ENCODE measurements around the gene AURKB. TPM values are rescaled to one million over a fixed set of nuclear protein-coding genes. Genes with fewer than 3 reads are reported as not detected.

AURKB gene
- total and polyA plus RNA-seq, 10 of the 15 experiments (the other 5 are each of a cell fraction or from before 2014, with no cell fraction given): 52.7 to 209 (median 128) TPM

- peak; percentile 73; the same call in 1 of the 2 replicates for TF ChIP-seq ATF2 (IDR thresholded peaks at IDR 0.05; ENCODE audit: low read length)
- TF ChIP-seq IRF3 (IDR thresholded peaks at IDR 0.05): peak; percentile 98
- TF ChIP-seq CEBPB (IDR thresholded peaks at IDR 0.05; ENCODE audit: borderline replicate concordance in 1 of 2, low read depth in 2 of 2, low read length in 2 of 2): no peak
- TF ChIP-seq RB1 (IDR thresholded peaks at IDR 0.05; ENCODE audit: borderline replicate concordance): no peak
- peak; percentile 95 for TF ChIP-seq POU2F2 (IDR thresholded peaks at IDR 0.05; ENCODE audit: borderline replicate concordance, low read depth, low read length)
- TF ChIP-seq, protein P1, sequence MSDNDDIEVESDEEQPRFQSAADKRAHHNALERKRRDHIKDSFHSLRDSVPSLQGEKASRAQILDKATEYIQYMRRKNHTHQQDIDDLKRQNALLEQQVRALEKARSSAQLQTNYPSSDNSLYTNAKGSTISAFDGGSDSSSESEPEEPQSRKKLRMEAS (IDR thresholded peaks at IDR 0.05; ENCODE audit: low read depth, low read length): peak; percentile 91
- TF ChIP-seq JUND (IDR thresholded peaks at IDR 0.05; ENCODE audit: low read depth, low read length): no peak
- peak; percentile 64 for TF ChIP-seq IKZF1 (conservative IDR thresholded peaks at IDR 0.05)
- peak; percentile 97 for TF ChIP-seq POLR2AphosphoS5 (IDR thresholded peaks at IDR 0.05; ENCODE audit: low read length)
- TF ChIP-seq MLLT1 (IDR thresholded peaks at IDR 0.05): no peak
- no peak for TF ChIP-seq CBX3 (IDR thresholded peaks at IDR 0.05; ENCODE audit: borderline replicate concordance, low read depth)
- TF ChIP-seq, protein P2, sequence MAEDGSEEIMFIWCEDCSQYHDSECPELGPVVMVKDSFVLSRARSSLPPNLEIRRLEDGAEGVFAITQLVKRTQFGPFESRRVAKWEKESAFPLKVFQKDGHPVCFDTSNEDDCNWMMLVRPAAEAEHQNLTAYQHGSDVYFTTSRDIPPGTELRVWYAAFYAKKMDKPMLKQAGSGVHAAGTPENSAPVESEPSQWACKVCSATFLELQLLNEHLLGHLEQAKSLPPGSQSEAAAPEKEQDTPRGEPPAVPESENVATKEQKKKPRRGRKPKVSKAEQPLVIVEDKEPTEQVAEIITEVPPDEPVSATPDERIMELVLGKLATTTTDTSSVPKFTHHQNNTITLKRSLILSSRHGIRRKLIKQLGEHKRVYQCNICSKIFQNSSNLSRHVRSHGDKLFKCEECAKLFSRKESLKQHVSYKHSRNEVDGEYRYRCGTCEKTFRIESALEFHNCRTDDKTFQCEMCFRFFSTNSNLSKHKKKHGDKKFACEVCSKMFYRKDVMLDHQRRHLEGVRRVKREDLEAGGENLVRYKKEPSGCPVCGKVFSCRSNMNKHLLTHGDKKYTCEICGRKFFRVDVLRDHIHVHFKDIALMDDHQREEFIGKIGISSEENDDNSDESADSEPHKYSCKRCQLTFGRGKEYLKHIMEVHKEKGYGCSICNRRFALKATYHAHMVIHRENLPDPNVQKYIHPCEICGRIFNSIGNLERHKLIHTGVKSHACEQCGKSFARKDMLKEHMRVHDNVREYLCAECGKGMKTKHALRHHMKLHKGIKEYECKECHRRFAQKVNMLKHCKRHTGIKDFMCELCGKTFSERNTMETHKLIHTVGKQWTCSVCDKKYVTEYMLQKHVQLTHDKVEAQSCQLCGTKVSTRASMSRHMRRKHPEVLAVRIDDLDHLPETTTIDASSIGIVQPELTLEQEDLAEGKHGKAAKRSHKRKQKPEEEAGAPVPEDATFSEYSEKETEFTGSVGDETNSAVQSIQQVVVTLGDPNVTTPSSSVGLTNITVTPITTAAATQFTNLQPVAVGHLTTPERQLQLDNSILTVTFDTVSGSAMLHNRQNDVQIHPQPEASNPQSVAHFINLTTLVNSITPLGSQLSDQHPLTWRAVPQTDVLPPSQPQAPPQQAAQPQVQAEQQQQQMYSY (CRISPR knock-in tag; IDR thresholded peaks at IDR 0.05): no peak
- TF ChIP-seq RCOR1 (conservative IDR thresholded peaks at IDR 0.05; ENCODE audit: low read depth, low read length): no peak
- TF ChIP-seq, protein P3, sequence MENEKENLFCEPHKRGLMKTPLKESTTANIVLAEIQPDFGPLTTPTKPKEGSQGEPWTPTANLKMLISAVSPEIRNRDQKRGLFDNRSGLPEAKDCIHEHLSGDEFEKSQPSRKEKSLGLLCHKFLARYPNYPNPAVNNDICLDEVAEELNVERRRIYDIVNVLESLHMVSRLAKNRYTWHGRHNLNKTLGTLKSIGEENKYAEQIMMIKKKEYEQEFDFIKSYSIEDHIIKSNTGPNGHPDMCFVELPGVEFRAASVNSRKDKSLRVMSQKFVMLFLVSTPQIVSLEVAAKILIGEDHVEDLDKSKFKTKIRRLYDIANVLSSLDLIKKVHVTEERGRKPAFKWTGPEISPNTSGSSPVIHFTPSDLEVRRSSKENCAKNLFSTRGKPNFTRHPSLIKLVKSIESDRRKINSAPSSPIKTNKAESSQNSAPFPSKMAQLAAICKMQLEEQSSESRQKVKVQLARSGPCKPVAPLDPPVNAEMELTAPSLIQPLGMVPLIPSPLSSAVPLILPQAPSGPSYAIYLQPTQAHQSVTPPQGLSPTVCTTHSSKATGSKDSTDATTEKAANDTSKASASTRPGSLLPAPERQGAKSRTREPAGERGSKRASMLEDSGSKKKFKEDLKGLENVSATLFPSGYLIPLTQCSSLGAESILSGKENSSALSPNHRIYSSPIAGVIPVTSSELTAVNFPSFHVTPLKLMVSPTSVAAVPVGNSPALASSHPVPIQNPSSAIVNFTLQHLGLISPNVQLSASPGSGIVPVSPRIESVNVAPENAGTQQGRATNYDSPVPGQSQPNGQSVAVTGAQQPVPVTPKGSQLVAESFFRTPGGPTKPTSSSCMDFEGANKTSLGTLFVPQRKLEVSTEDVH (IDR thresholded peaks at IDR 0.05; ENCODE audit: low read depth, partially characterized antibody): no peak
- TF ChIP-seq EP300 (IDR thresholded peaks at IDR 0.05; ENCODE audit: borderline replicate concordance in 1 of 2, control insufficient read depth in 1 of 2, low read depth in 2 of 2, low read length in 2 of 2): peak; percentile 0 to 53; a peak in 3 of 4 replicates
Measured at GRCh38 chr17:8156246-8156992, 54.0 kb downstream of the AURKB start (continued).

Data from GM12878 (cell line).